Superior temporal gyrus (tissue), 1 donor: ENCODE results near the gene GIPC2.
"Not testable (repeated sequence)": the region's sequence is repeated elsewhere in the genome, so short reads cannot be mapped to it uniquely, and the experiment has no call there.

ENCODE experiments used
- DNase-seq: peaks from one replicate; pipeline ENCODE4 v3.0.0-alpha.2; 2016; ENCODE audit errors: extremely low spot score

GIPC2 gene

GRCh38 chr1:78045926-78046778 lies at the start of gene GIPC2:
TSS of gene GIPC2 (plus strand) at chr1:78045966. CDS start at chr1:78046095, 129 bp downstream.
- no peak for DNase-seq

- no peak for DNase-seq
Observed at GRCh38 chr1:77996734-77997133, 49.0 kb upstream of the GIPC2 start.

- DNase-seq: not testable (repeated sequence)
Observed at GRCh38 chr1:78000536-78000935, 45.2 kb upstream of the GIPC2 start.

GRCh38 chr1:78003070-78003746 lies 42.6 kb upstream of the GIPC2 start:
- peak; percentile 76 for DNase-seq

GRCh38 chr1:78003882-78004718 lies 41.7 kb upstream of the GIPC2 start:
- peak; percentile 63 for DNase-seq

- DNase-seq: peak; percentile 96
Observed at GRCh38 chr1:78004719-78005447, 40.9 kb upstream of the GIPC2 start, which contains the start of gene DNAJB4. TSS of gene DNAJB4 (plus strand) at chr1:78004939. CDS start at chr1:78005111, 172 bp downstream.

GRCh38 chr1:78005448-78005722 lies 40.4 kb upstream of the GIPC2 start:
- DNase-seq: no peak

GRCh38 chr1:78005755-78006154 lies 40.0 kb upstream of the GIPC2 start:
- peak; percentile 80 for DNase-seq

GRCh38 chr1:78006521-78006920 lies 39.2 kb upstream of the GIPC2 start:
- no peak for DNase-seq

GRCh38 chr1:78007677-78008341 lies 38.0 kb upstream of the GIPC2 start:
- DNase-seq: no peak

- DNase-seq: no peak
Observed at GRCh38 chr1:78009276-78009675, 36.5 kb upstream of the GIPC2 start.

GRCh38 chr1:78009836-78010235 lies 35.9 kb upstream of the GIPC2 start:
- DNase-seq: no peak

GRCh38 chr1:78011050-78011449 lies 34.7 kb upstream of the GIPC2 start:
- DNase-seq: no peak

GRCh38 chr1:78015148-78015547 lies 30.6 kb upstream of the GIPC2 start:
- no peak for DNase-seq

GRCh38 chr1:78019024-78019423 lies 26.7 kb upstream of the GIPC2 start:
- no peak for DNase-seq

- DNase-seq: not testable (repeated sequence)
Observed at GRCh38 chr1:78021134-78021533, 24.6 kb upstream of the GIPC2 start.

GRCh38 chr1:78029793-78030192 lies 16.0 kb upstream of the GIPC2 start:
- no peak for DNase-seq

- DNase-seq: no peak
Observed at GRCh38 chr1:78032996-78033796, 12.6 kb upstream of the GIPC2 start.

GRCh38 chr1:78033797-78034172 lies 12.0 kb upstream of the GIPC2 start:
- no peak for DNase-seq

- no peak for DNase-seq
Observed at GRCh38 chr1:78035121-78035520, 10.6 kb upstream of the GIPC2 start.
